Choroid plexus epithelial cell (primary cell): Measurements from ENCODE around the gene FES.
A peak's percentile ranks its signal among the peaks of the same experiment; 100 is the strongest.

Experiments
- DNase-seq: peaks from one replicate; pipeline ENCODE4 v3.0.0-alpha.2; 2010; ENCODE audit warnings: low read depth
- H3K4me3 ChIP-seq: 2 replicates; pipeline ENCODE4 v1.5.1; 2011; ENCODE audit warnings: low read depth, mild to moderate bottlenecking, control low read depth, low read length, moderate library complexity
- CTCF ChIP-seq: conservative IDR thresholded peaks from 2 replicates; pipeline ENCODE4 v1.5.1; 2011; ENCODE audit warnings: low read depth, mild to moderate bottlenecking, control low read depth, inconsistent platforms, low read length, moderate library complexity

FES gene

GRCh38 chr15:90931828-90932659 is 47.7 kb downstream of the FES start, which contains the start of gene HDDC3:
HDDC3 (minus strand) TSS chr15:90932549; CDS start chr15:90932540, 9 bp downstream.
- TF ChIP-seq CTCF = peak; percentile 81
- peak; percentile 84 for DNase-seq
- peak within 1 kb of the TSS; percentile 82 for H3K4me3 ChIP-seq

DNA sequence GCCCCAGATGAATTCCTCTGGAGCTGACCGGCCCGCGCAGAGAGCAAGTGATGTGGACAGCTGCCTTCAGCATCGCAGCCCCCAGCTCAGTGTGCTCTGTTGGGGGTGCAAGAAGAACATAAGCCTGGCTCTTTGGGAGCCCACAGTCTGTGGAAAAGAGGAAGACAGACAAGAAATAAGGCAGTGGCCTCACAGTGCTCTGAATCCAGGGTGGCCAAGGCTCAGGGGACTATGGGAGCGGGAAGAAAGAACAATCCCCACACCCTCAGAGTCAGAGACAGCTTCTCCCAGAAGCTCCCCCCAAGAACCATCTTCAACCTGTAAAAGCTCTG is 48.3 kb downstream of the FES start:
- DNase-seq = no peak
- no peak overlapping the region for H3K4me3 ChIP-seq
- TF ChIP-seq CTCF = no peak

DNA sequence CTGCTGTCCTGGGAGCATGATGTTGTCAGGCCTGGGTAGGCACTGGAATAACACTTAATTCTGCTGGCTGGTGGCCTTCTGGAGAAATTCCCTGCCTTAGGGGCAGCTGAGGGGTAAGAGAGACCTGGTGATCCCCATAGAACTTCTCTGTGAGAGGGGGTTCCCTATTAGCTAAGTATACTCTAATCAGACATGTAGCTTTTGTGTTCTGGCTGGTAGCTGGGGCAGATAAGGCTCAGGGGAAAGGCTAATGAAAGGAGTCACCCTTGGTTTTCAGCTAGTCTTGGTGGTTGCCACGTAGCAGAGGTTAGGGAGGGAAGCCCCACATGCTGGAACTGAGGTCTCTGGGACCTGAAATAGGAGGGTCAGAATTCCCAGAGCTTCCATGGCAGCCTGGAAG is 49.0 kb downstream of the FES start:
- no peak for TF ChIP-seq CTCF
- H3K4me3 ChIP-seq = no peak overlapping the region
- DNase-seq = no peak

GRCh38 chr15:90934256-90934948 is 50.1 kb downstream of the FES start:
- peak; percentile 89 for DNase-seq

GRCh38 chr15:90934949-90935751 is 50.8 kb downstream of the FES start, which contains the start of gene UNC45A:
UNC45A (plus strand) TSS chr15:90935285; CDS start chr15:90935325, 40 bp downstream.
- H3K4me3 ChIP-seq = peak within 1 kb of the TSS; percentile 84
- DNase-seq = peak; percentile 79
- no peak for TF ChIP-seq CTCF

More at GRCh38 chr15:90934256-90934948, 50.1 kb downstream of the FES start:
- H3K4me3 ChIP-seq = peak overlapping the region; percentile 84
- peak; percentile 94 for TF ChIP-seq CTCF

DNA sequence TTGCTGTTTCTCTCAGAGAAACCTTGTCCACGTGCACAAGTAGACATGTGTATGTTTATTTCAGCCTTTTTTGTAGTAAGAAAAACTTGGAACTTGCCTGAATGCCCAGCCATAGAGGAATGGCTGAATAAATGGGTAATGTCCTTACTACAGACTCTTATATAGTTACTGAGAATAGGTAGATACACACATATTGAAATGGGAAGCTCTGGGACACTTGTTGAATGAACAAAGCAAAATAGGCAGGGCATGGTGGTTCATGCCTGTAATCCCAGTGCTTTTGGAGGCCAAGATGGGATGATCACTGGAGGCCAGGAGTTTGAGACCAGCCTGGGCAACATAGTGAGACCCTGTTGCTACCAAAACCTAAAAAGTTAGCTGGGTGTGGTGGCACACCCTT is 52.5 kb downstream of the FES start:
- no peak overlapping the region for H3K4me3 ChIP-seq
- no peak for DNase-seq
- TF ChIP-seq CTCF = no peak
